ENCODE measurements around the gene ZNF839. TPM values are rescaled to one million over a fixed set of nuclear protein-coding genes. Genes with fewer than 3 reads are reported as not detected.

The ZNF839 gene
- total RNA-seq, 2 experiments from 2014 or later, result 20.2 to 23.3 TPM

DNA sequence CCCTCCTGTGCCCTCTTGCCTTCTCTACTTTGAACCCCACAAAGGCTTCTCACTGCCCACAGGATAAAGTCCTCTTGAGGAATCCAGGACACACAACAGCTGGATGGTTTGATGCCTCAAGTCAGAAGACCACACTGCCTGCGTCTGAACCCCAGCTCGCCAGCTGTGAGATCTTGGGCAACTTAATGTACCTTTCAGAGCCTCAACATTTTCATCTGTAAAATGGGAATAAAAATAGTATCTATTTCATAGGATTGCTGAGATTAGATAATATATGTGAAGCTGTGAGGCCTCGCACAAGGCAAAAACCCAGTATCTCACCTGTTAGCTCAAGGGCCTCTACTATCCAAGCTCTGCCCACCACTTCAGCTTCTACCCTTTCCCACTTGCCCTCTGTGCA, 40.8 kb downstream of the ZNF839 start:
- no peak for DNase-seq (ENCODE audit: low spot score)
- no peak for TF ChIP-seq CTCF (conservative IDR thresholded peaks at IDR 0.05; ENCODE audit: low read length)
- no peak for TF ChIP-seq EZH2phosphoT487 (IDR thresholded peaks at IDR 0.05; ENCODE audit: borderline replicate concordance, low read depth, low read length)
- ChIA-PET CTCF (ENCODE audit: unreplicated experiment) (no interaction called here), POLR2A (no interaction called here)
- Histone ChIP-seq H3K4me2 (ENCODE audit: low read length) (no peak overlapping the region), H4K20me1 (ENCODE audit: insufficient read depth, low read length) (no peaks in the 10 kb centered on the region), H2AFZ (ENCODE audit: low read length) (no peak overlapping the region), H3K36me3 (ENCODE audit: insufficient read depth, low read length) (peaks cover 31% of the 10 kb centered on the region), H3K79me2 (ENCODE audit: insufficient read depth, low read depth, low read length) (peaks cover 6% of the 10 kb centered on the region; the same call in 1 of the 2 replicates), H3K9me3 (ENCODE audit: low read length) (no peaks in the 10 kb centered on the region), H3K4me3 (ENCODE audit: low read depth, low read length, poor library complexity, severe bottlenecking) (no peak overlapping the region), H3K27ac (ENCODE audit: low read depth, low read length, poor library complexity, severe bottlenecking) (no peak overlapping the region), H3K4me1 (ENCODE audit: insufficient read depth, low read length, poor library complexity, severe bottlenecking) (peaks cover 15% of the 10 kb centered on the region), H3K9me2 (ENCODE audit: insufficient read depth, low read length) (no peaks in the 10 kb centered on the region)
- intact Hi-C loops (cut with micrococcal nuclease; ENCODE audit: unreplicated experiment), result loop anchor here (10.0 kb wide), 1 partner anchor 154 kb away; no protein-coding TSS in a partner anchor
- BruUV-seq (replicated peaks), result no TSS peak

GRCh38 chr14:102362084-102362483, 42.5 kb downstream of the ZNF839 start:
- H3K27ac ChIP-seq (ENCODE audit: low read depth, low read length, poor library complexity, severe bottlenecking), result no peak overlapping the region
- BruUV-seq (replicated peaks), result TSS peak; percentile 88
- POLR2A ChIA-PET, result interaction anchor here (0.9 to 2.0 kb wide), 2 partner anchors 9 to 57 kb away, joined by 7 read pairs; partner anchors contain the start of gene MOK
- intact Hi-C loops (cut with micrococcal nuclease; ENCODE audit: unreplicated experiment), result loop anchor here (2.0 to 10.0 kb wide), 2 partner anchors 43 to 153 kb away; partner anchors contain the start of gene ZNF839
- CTCF ChIA-PET (ENCODE audit: unreplicated experiment), result interaction anchor here (0.5 to 0.9 kb wide), 2 partner anchors 23 to 162 kb away, joined by 3 read pairs; no protein-coding TSS in a partner anchor
- H3K4me2 ChIP-seq (ENCODE audit: low read length), result peak overlapping the region; percentile 97
- peaks cover 16% of the 10 kb centered on the region for H3K36me3 ChIP-seq (ENCODE audit: insufficient read depth, low read length)
- TF ChIP-seq CTCF (conservative IDR thresholded peaks at IDR 0.05; ENCODE audit: low read length) (no peak), EZH2phosphoT487 (IDR thresholded peaks at IDR 0.05; ENCODE audit: borderline replicate concordance, low read depth, low read length) (no peak)
- H2AFZ ChIP-seq (ENCODE audit: low read length), result peak overlapping the region; percentile 95
- H3K4me1 ChIP-seq (ENCODE audit: insufficient read depth, low read length, poor library complexity, severe bottlenecking), result peaks cover 15% of the 10 kb centered on the region
- DNase-seq (ENCODE audit: low spot score), result peak; percentile 4
- H3K9me2 ChIP-seq (ENCODE audit: insufficient read depth, low read length), result no peaks in the 10 kb centered on the region
- H4K20me1 ChIP-seq (ENCODE audit: insufficient read depth, low read length), result no peaks in the 10 kb centered on the region
- H3K79me2 ChIP-seq (ENCODE audit: insufficient read depth, low read depth, low read length), result peaks cover 6% of the 10 kb centered on the region; the same call in 1 of the 2 replicates
- H3K9me3 ChIP-seq (ENCODE audit: low read length), result no peaks in the 10 kb centered on the region
- H3K4me3 ChIP-seq (ENCODE audit: low read depth, low read length, poor library complexity, severe bottlenecking), result peak overlapping the region; percentile 98

DNA sequence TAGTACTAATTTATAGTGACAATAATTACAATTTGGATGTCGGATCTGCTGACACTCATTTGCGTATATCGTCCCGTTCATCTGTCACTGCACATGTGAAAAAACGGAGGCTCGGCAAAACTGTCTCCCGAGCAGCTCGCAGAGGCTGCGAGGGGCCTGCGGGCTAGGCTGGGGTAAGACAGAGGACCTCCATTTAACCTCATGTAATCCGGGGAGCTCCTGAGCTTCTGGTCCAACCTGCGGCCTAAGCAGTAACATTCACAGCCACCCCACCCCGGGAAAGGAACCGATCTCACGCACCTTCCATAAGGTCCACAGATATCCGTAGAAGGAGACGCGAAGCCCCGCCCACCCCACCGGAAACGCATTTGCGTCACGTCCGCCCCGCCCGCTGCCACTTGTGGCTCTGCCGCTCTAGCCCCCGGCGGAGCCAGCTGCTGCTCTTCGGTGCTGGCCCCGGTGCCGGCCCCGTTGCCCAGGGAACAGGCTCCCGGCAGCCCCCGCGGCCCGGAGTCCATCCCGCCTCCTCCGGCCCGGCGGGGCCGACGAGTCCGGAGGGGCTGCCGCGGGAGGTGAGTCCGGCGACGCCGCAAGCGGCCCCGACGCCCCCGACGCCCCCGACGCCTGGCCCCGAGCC, 43.1 kb downstream of the ZNF839 start, which contains the start of the genes CINP and TECPR2:
Gene CINP (minus strand): TSS at position 346 of the 637 bp plus-strand sequence. CDS start 39 bp downstream, at position 307.
Gene TECPR2 (plus strand): TSS at position 397 of the 637 bp plus-strand sequence. CDS start 13,781 bp downstream, outside the sequence.
- Histone ChIP-seq H3K36me3 (ENCODE audit: insufficient read depth, low read length) (peaks cover 11% of the 10 kb centered on the region), H4K20me1 (ENCODE audit: insufficient read depth, low read length) (no peaks in the 10 kb centered on the region), H3K79me2 (ENCODE audit: insufficient read depth, low read depth, low read length) (peaks cover 6% of the 10 kb centered on the region; the same call in 1 of the 2 replicates), H3K27ac (ENCODE audit: low read depth, low read length, poor library complexity, severe bottlenecking) (peak within 1 kb of the TSS; percentile 5), H3K4me3 (ENCODE audit: low read depth, low read length, poor library complexity, severe bottlenecking) (peak within 1 kb of the TSS; percentile 98), H2AFZ (ENCODE audit: low read length) (peak within 1 kb of the TSS; percentile 95), H3K9me3 (ENCODE audit: low read length) (no peaks in the 10 kb centered on the region), H3K4me1 (ENCODE audit: insufficient read depth, low read length, poor library complexity, severe bottlenecking) (peaks cover 21% of the 10 kb centered on the region), H3K9me2 (ENCODE audit: insufficient read depth, low read length) (no peaks in the 10 kb centered on the region), H3K4me2 (ENCODE audit: low read length) (peak within 1 kb of the TSS; percentile 97)
- peak; percentile 95 for DNase-seq (ENCODE audit: low spot score)
- intact Hi-C loops (cut with micrococcal nuclease; ENCODE audit: unreplicated experiment), result loop anchor here (2.0 to 10.0 kb wide), 2 partner anchors 44 to 152 kb away; partner anchors contain the start of gene ZNF839
- POLR2A ChIA-PET, result interaction anchor here (2.0 kb wide), 1 partner anchor 8 kb away, joined by 7 read pairs; no protein-coding TSS in a partner anchor
- no TSS peak for BruUV-seq (replicated peaks)
- CTCF ChIA-PET (ENCODE audit: unreplicated experiment), result interaction anchor here (0.5 to 0.9 kb wide), 2 partner anchors 24 to 162 kb away, joined by 3 read pairs; no protein-coding TSS in a partner anchor
- TF ChIP-seq EZH2phosphoT487 (IDR thresholded peaks at IDR 0.05; ENCODE audit: borderline replicate concordance, low read depth, low read length), result no peak
- no peak for TF ChIP-seq CTCF (conservative IDR thresholded peaks at IDR 0.05; ENCODE audit: low read length)
